ENCODE data around the gene TOM1L2.

GRCh38 chr17:17989081-17989480 lies 16.9 kb upstream of the TOM1L2 start:
- TF ChIP-seq, protein P1, sequence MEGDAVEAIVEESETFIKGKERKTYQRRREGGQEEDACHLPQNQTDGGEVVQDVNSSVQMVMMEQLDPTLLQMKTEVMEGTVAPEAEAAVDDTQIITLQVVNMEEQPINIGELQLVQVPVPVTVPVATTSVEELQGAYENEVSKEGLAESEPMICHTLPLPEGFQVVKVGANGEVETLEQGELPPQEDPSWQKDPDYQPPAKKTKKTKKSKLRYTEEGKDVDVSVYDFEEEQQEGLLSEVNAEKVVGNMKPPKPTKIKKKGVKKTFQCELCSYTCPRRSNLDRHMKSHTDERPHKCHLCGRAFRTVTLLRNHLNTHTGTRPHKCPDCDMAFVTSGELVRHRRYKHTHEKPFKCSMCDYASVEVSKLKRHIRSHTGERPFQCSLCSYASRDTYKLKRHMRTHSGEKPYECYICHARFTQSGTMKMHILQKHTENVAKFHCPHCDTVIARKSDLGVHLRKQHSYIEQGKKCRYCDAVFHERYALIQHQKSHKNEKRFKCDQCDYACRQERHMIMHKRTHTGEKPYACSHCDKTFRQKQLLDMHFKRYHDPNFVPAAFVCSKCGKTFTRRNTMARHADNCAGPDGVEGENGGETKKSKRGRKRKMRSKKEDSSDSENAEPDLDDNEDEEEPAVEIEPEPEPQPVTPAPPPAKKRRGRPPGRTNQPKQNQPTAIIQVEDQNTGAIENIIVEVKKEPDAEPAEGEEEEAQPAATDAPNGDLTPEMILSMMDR (IDR thresholded peaks at IDR 0.05; ENCODE audit: low read depth, low read length, poor library complexity, severe bottlenecking) = no peak
- no peak for TF ChIP-seq EZH2phosphoT487 (IDR thresholded peaks at IDR 0.05; ENCODE audit: borderline replicate concordance, low read length)
